ENCODE results near the gene MECR.
A peak's percentile ranks its signal among the peaks of the same experiment; 100 is the strongest.

MECR gene

GRCh38 chr1:29230553-29231378, at the start of gene MECR:
Gene MECR, minus strand, starts transcription at chr1:29230934. Its CDS starts 28 bp downstream, at chr1:29230906.
- DNase-seq (ENCODE audit: low read depth, low spot score), result peak; percentile 72

GRCh38 chr1:29279951-29280391, 49.2 kb upstream of the MECR start:
- DNase-seq (ENCODE audit: low read depth, low spot score), result no peak

GRCh38 chr1:29279406-29279805, 48.7 kb upstream of the MECR start:
- no peak for DNase-seq (ENCODE audit: low read depth, low spot score)

- no peak for DNase-seq (ENCODE audit: low read depth, low spot score)
These were observed 47.4 kb upstream of the MECR start for GRCh38 chr1:29278124-29278523.

GRCh38 chr1:29275435-29275834, 44.7 kb upstream of the MECR start:
- no peak for DNase-seq (ENCODE audit: low read depth, low spot score)

GRCh38 chr1:29272147-29272907, 41.6 kb upstream of the MECR start:
- no peak for DNase-seq (ENCODE audit: low read depth, low spot score)

- no peak for DNase-seq (ENCODE audit: low read depth, low spot score)
These were observed 41.0 kb upstream of the MECR start for GRCh38 chr1:29271724-29272123.

GRCh38 chr1:29270929-29271521, 40.3 kb upstream of the MECR start:
- DNase-seq (ENCODE audit: low read depth, low spot score), result no peak

- no peak for DNase-seq (ENCODE audit: low read depth, low spot score)
These were observed 38.6 kb upstream of the MECR start for GRCh38 chr1:29269382-29269781.

- DNase-seq (ENCODE audit: low read depth, low spot score), result no peak
These were observed 36.8 kb upstream of the MECR start for GRCh38 chr1:29267321-29268070.

- DNase-seq (ENCODE audit: low read depth, low spot score), result no peak
These were observed 36.2 kb upstream of the MECR start for GRCh38 chr1:29266912-29267311.

- DNase-seq (ENCODE audit: low read depth, low spot score), result no peak
These were observed 34.1 kb upstream of the MECR start for GRCh38 chr1:29264773-29265389.

- no peak for DNase-seq (ENCODE audit: low read depth, low spot score)
These were observed 29.8 kb upstream of the MECR start for GRCh38 chr1:29260531-29260930.

GRCh38 chr1:29259802-29260441, 29.2 kb upstream of the MECR start:
- no peak for DNase-seq (ENCODE audit: low read depth, low spot score)

- no peak for DNase-seq (ENCODE audit: low read depth, low spot score)
These were observed 28.5 kb upstream of the MECR start for GRCh38 chr1:29258976-29259801.

GRCh38 chr1:29258189-29258975, 27.6 kb upstream of the MECR start:
- no peak for DNase-seq (ENCODE audit: low read depth, low spot score)

GRCh38 chr1:29256979-29257804, 26.5 kb upstream of the MECR start:
- no peak for DNase-seq (ENCODE audit: low read depth, low spot score)

- DNase-seq (ENCODE audit: low read depth, low spot score), result no peak
These were observed 25.7 kb upstream of the MECR start for GRCh38 chr1:29256394-29256793.

Data from brain pericyte (primary cell).